Measurements from ENCODE around the gene ZC3H12A.

The ZC3H12A gene

GRCh38 chr1:37478890-37479254 lies 4.5 kb downstream of the ZC3H12A start:
- DNase-seq: peak; percentile 54
- ATAC-seq: no peak

DNA sequence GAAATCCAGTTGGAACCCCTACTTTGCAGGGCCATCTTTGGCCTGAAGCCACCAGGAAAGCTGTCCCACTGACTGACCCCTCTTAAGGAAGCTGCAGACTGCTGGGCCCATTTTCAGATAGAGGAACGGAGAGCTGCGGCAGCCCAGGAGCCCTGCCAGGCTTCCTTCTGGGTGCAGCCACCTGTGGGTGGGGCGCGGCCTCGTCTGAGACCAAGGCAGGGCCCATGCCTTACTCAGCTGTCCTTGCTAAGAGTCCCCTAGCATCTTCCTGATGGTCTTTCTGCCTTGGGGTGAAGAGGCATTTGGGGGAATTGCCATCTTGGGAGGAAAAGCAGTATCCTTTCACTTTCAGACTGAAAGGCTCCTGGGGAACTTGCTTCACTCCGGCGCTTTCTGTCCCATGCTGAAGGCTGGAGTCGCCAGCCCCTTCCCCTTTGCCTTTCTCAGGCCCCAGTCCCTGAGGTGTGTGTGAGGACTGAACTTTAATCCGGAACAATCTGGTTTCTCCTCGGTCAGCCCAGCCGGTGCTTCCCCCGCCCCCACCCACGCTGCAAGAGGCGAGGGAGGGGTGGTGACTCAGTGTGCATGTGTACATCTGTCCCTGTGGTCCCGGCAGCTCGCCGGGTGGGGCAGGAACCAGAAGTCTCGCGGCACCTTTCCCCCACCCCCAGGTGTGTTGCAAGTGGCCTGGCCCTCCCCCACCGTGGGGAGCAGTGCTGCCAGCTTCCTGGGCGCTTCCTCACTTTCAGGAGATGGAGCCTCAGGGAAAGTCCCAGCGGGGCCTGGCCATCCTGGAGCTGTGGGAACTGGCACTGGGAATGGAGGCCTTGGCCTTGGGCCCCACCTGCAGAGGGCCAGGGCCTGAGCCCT lies 5.1 kb downstream of the ZC3H12A start:
- ATAC-seq (peak; percentile 52), DNase-seq (peak; percentile 93)

GRCh38 chr1:37480125-37480466 lies 5.7 kb downstream of the ZC3H12A start:
- no peak for ATAC-seq
- DNase-seq: no peak

- DNase-seq: no peak
Measured at GRCh38 chr1:37480581-37481288, 6.4 kb downstream of the ZC3H12A start.

GRCh38 chr1:37481289-37482003 lies 7.1 kb downstream of the ZC3H12A start:
- peak; percentile 59 for DNase-seq
- ATAC-seq: no peak

More at GRCh38 chr1:37480581-37481288, 6.4 kb downstream of the ZC3H12A start:
- ATAC-seq: no peak

GRCh38 chr1:37482004-37482785 lies 7.8 kb downstream of the ZC3H12A start:
- ATAC-seq (no peak), DNase-seq (no peak)

DNA sequence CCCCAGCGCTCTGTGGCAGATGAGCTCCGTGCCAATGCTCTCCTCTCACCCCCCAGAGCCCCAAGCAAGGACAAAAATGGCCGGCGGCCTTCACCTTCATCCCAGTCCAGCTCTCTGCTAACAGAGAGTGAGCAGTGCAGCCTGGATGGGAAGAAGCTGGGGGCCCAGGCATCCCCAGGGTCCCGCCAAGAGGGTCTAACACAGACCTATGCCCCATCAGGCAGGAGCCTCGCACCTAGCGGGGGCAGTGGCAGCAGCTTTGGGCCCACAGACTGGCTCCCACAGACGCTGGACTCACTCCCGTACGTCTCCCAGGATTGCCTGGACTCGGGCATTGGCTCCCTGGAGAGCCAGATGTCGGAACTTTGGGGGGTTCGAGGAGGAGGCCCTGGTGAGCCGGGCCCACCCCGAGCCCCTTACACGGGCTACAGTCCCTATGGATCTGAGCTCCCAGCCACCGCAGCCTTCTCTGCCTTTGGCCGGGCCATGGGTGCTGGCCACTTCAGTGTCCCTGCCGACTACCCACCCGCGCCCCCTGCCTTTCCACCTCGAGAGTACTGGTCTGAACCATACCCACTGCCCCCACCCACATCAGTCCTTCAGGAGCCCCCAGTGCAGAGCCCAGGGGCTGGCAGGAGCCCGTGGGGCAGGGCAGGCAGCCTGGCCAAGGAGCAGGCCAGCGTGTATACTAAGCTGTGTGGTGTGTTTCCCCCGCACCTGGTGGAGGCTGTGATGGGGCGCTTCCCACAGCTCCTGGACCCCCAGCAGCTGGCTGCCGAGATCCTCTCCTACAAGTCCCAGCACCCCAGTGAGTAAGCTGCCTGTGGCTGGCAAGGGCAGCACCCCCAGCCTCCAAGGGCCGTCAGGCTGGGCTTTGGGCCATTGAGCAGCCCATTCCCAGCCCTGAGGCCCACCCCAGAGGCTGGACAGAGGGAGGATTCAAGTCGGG lies 8.7 kb downstream of the ZC3H12A start:
- DNase-seq: no peak
- ATAC-seq: no peak

DNA sequence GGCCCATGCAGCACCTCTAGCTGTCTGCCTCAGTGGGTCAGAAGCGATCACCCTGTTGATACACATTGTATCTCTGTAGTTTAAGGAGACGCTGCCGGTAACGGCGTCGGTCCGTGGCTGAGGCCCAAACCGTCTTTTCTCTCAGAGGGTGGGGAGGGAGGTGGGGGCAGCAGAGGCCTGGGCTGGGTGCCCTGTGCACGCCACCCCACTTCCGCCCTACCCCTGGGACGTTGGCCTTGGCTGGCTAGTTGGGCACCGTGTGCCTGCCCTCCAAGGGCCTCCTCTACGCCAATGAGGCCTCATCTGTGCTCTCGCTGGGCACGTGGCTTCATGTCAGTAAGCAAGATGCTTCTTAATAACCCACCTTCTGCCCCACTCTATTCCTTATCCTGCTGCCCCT lies 9.4 kb downstream of the ZC3H12A start:
- DNase-seq (no peak), ATAC-seq (no peak)

- DNase-seq (no peak), ATAC-seq (no peak)
Measured at GRCh38 chr1:37484325-37485051, 10.1 kb downstream of the ZC3H12A start.

DNA sequence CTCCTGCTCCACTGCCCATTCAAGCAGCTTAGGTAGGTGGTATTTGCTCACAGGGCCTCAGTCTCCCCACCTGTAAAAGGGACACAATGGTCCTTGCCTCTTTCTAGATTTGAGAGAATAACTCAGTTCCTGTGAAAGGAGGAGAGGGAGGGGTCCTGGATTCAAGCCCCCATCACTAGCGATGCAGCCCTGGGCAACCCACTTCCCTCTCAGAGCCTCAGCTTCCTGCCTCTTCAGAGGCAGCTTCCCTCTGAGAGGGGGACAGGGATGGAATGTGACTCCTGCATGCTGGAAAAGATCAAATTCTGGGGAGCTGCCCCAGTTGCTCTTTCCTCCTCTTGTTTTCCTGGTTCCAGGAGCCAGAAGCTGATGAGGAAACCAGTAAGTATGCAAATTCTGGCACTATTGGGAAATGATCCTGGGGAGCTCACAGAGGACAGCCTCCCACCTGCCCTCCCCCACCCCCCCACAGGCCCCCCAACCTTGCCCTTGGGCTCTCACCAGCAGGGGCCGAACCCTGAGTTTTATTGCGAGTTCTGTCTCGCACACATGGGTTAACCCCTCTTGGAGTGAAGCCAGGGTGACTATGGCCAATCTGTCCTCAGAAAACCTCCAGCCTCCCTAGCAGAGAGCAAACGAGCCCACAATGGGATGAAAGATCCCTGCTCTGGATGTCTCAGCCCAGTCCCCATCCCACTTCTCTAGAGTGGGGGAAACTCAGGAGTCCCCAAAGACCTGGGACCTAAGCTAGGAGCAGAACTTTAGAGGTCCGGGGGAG lies 11.7 kb downstream of the ZC3H12A start:
- DNase-seq (no peak), ATAC-seq (no peak)

DNA sequence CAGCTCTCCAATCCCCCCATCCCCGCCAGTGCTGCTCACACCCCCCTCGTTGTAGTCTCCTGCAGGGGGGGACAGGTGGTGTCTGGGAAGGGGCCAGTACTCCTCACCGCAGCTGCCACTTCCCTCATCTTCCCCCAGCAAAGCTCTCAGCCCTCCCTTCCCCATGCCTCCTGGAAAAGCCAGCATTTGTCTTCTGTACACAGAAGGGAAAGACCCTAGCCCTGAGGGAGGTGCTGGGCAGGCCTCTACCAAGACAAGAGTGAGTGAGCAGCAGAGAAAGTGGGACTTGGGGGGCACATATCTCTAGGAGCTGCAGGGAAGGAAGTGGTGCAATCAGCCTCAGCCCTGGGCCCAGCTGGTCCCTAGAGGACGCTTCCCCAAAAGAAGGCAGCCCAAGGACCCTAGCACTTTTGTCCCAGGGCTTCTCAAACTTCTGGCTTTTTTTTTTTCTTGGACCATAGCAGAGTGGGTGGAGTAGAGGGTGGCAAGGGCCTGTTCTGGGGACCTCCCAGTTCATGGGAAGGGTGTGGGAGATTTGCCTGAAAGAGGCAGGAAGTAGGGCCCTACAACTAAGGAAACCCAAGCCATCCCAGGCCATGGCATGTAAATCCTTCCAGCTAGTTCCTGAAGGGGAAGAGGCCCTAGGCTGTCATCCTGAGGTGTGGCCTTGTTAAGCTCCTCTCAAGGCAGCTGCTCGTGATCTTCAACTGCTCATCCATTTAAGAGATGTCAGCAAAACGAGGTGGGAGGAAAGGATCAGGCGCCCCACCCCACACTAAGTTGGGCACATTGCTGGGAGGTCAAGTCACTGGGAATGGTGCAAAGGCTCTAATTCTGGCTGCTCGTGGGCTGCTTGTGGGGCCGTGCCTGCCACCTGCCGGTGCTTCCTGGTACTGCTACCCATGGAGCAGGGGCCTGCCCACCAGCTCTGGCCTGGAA lies 12.6 kb downstream of the ZC3H12A start:
- ATAC-seq (peak; percentile 67), DNase-seq (peak; percentile 90)

- ATAC-seq: no peak
- DNase-seq: no peak
Measured at GRCh38 chr1:37487619-37487984, 13.2 kb downstream of the ZC3H12A start.

DNA sequence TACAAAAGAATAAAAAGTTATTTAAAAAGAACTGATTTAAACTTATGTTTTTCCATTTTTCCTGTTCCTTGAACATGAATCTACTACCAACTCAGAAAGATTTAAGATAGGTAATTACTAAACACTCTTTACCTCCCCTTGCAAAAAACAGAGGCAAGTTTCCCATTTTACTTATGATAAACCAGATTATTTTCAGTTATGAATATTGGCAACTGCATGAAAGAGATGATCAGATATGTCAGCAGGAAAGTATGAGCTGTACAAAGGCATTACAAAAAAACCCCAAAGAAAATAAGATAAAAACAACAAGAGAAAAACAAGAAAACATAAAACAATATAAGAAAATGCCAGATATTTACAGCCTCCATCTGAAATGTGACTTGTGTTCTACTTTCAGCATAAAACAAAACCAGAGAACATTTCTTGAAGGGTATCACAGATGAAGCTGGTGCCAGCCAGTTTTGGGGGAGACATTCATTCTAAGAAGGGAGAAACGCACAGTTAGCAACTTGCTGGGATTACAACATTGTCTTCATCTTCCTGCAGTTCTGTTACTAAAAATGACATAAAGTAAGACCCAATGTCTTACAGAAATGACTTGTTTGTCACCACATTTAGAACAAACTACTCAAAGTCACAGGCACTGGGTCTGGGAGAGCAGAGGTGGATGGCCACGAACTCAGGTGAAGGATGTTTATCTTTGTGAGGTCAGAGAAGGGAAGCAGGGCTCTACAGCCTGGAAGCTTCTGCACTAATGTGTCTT lies 19.1 kb downstream of the ZC3H12A start:
- ATAC-seq (peak; percentile 46), DNase-seq (no peak)

DNA sequence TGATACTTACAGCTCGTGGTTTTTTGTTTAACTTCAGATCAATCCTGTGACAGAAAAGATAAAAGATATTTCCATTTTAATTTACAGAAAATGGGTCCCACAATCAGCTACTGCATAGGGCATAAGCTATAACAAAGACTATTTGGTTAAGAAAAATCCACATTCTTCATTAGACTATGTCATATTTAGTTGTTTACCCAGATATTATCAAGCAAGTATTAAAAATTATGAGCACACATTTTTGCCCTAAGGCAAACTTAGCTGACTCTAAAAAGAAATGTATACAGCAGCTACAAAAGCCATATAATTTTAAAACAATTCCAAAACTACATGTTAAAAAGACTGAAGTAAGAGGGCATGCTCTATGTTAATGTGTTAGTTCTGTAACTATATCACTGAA lies 21.5 kb downstream of the ZC3H12A start:
- DNase-seq: no peak
- no peak for ATAC-seq

DNA sequence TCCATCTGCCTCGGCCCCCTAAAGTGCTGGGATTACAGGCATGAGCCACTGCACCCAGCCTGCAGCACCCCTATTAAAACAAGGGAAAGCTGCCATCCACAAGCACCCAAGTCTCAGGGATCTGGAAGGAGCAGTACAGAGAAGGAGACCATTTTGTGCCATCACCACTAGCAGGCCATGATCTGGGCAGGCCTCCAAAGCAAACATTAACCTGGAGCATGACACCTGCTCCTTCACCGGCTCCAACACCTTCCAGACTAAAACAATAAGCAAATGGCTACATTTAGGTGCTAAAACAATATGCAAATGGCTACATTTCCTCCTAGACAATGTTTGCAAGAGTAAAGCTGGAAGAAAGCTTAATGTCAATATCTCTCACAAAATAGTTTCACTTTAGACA lies 23.5 kb downstream of the ZC3H12A start:
- DNase-seq (no peak), ATAC-seq (no peak)

- DNase-seq (no peak), ATAC-seq (no peak)
Measured at GRCh38 chr1:37498872-37499617, 24.7 kb downstream of the ZC3H12A start.

DNA sequence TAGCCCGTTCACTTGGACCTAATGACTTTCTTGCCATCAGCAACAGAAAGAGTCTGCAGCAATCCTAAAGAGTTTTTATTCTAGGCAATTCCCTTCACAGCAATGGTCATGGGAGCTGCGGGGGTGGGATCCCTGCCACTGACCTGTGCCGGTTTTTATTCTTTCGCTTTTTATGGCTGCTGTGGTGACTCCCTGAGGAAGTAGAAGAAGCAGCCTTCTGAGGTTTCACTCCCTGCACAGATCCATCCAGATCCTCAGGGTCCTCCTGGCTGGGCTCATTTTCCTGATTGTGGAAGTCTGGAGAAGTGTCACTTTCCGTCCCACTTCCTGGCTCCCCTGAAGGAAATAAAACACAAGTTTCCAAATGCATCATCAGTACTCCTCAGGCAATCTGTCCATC lies 27.3 kb downstream of the ZC3H12A start:
- DNase-seq (no peak), ATAC-seq (no peak)

All from stimulated activated naive CD8-positive, alpha-beta T cell treated with anti-CD3 and anti-CD28 coated beads, Interleukin-15, Interleukin-2, amounts not matched to agents 100 U/mL and 50 U/mL, for 24 hours (primary cell).